22Rv1 (cell line): ENCODE measurements around the gene COMT.

Source experiments
- H3K27ac ChIP-seq: fragments of 450-650 bp; 2 replicates; pipeline ENCODE4 v1.5.1; 2017
- CTCF ChIP-seq: fragments of 450-650 bp; IDR thresholded peaks from 2 replicates; pipeline ENCODE4 v1.5.1; 2017; ENCODE audit warnings: mild to moderate bottlenecking
- ZFX ChIP-seq: fragments of 450-650 bp; IDR thresholded peaks from 2 replicates; pipeline ENCODE4 v1.6.1; 2017; ENCODE audit warnings: antibody characterized with exemption, borderline replicate concordance

The COMT gene

GRCh38 chr22:19959043-19959586 lies 17.5 kb downstream of the COMT start:
- TF ChIP-seq ZFX (no peak), CTCF (no peak)
- peak overlapping the region; percentile 100 for H3K27ac ChIP-seq

GRCh38 chr22:19959587-19960490 lies 18.3 kb downstream of the COMT start:
- peak overlapping the region; percentile 100 for H3K27ac ChIP-seq
- TF ChIP-seq ZFX (no peak), CTCF (no peak)

GRCh38 chr22:19960491-19961200 lies 19.1 kb downstream of the COMT start:
- peak overlapping the region; percentile 100 for H3K27ac ChIP-seq
- no peak for TF ChIP-seq ZFX
- TF ChIP-seq CTCF: no peak

GRCh38 chr22:19961201-19961580 lies 19.6 kb downstream of the COMT start:
- H3K27ac ChIP-seq: peak overlapping the region; percentile 100

GRCh38 chr22:19961868-19962245 lies 20.3 kb downstream of the COMT start:
- TF ChIP-seq ZFX: no peak
- TF ChIP-seq CTCF: no peak
- peak overlapping the region; percentile 100 for H3K27ac ChIP-seq

More at GRCh38 chr22:19961201-19961580, 19.6 kb downstream of the COMT start:
- no peak for TF ChIP-seq ZFX
- no peak for TF ChIP-seq CTCF

GRCh38 chr22:19962246-19962908 lies 20.8 kb downstream of the COMT start:
- no peak for TF ChIP-seq ZFX
- peak; percentile 89 for TF ChIP-seq CTCF
- peak overlapping the region; percentile 100 for H3K27ac ChIP-seq
